Amniotic stem cell (primary cell): ENCODE measurements around the gene ACAP2.
"Not testable (repeated sequence)": the region's sequence is repeated elsewhere in the genome, so short reads cannot be mapped to it uniquely, and the experiment has no call there.

Experiments
- DNase-seq: peaks from one replicate; lab custom pipeline; 2025; lab: John Stamatoyannopoulos, UW

ACAP2 gene

DNA sequence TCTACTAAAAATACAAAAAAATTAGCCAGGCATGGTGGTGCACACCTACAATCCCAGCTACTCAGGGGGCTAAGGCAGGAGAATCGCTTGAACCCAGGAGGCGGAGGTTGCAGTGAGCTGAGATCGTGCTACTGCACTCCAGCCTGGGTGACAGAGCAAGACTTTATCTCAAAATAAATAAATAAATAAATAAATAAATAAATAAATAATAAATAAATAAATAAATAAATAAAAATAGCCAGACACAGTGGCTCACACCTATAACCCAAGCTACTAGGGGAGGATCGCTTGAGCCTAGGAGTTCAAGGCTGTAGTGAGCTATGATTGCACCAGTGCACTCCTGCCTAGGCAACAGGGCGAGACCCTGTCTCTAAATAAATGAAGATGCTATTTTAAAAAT lies 152.2 kb downstream of the ACAP2 start:
- not testable (repeated sequence) for DNase-seq

DNA sequence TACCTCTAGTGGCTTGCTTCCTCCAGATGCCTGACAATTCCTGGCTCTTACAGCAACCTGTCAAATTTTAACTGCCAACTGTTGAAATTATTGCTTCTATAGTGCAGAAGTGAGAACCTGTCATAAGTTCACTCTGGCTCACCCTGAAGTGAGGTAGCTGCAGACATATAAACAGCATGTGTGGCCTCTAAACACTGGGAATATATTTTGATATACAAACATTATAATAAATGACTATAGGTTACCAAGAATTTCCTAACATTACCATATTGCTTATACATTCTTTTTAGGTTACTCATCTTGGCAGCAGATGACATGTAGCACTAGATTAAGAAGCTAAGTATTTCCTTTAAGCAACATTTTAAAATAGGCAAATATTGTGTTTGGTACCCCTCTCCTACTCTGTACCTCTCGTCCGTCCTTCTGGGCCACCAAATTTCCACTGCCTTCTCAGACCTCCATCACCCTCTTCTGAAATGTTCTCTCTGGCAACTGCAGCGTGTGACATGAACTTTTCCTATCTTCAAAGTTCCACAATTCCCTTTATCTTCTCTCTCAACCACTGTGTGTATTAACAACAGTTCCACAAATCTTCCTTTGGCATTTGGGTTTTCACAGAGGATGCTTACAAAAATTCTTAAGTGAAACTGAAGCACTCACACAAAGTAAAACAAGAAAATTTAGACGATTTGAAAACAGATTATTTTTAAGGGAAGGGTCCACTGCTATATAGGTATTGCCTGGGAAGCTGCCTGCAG lies 156.5 kb downstream of the ACAP2 start:
- peak; percentile 28 for DNase-seq

DNA sequence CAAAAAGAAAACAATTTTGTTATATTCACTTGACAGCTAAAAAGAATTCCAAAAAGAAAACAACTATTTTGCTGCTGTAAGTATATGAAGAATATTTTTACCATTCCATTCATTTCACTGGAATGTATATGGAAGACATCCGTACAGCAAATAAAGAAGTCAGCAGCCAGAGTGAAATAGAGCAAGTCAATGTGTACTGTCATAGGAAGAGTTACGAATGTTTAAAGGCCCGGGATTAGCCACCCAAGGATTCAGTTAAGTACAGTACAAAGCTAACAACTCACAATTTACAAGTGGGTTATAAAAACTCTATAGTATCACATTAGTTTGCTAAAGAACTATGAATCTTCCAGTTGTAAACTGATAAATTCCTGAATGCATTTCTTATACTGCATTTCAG lies 157.4 kb downstream of the ACAP2 start:
- no peak for DNase-seq

- DNase-seq = no peak
These were observed 158.0 kb downstream of the ACAP2 start for GRCh38 chr3:195284842-195285241.

DNA sequence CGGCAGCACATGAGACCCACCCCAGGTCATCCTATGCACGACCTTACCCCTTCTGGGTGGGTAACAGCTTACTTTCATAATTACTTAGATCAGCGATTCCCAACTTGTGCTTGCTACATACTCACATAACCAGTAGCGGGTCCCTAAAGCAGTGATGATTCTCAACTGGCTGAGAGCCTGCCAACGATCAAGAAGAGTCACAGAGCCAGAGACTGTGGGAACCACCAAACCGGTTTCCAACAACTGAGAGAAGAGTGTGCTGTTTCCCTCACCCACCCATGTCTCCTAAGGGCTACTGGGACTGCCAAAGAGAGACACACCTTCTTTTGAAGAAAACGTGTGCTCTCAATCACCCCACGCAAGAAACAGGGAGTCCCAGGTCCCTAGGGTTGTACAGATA lies 159.9 kb downstream of the ACAP2 start:
- no peak for DNase-seq

GRCh38 chr3:195274259-195274966 lies 168.4 kb downstream of the ACAP2 start:
- DNase-seq = no peak

DNA sequence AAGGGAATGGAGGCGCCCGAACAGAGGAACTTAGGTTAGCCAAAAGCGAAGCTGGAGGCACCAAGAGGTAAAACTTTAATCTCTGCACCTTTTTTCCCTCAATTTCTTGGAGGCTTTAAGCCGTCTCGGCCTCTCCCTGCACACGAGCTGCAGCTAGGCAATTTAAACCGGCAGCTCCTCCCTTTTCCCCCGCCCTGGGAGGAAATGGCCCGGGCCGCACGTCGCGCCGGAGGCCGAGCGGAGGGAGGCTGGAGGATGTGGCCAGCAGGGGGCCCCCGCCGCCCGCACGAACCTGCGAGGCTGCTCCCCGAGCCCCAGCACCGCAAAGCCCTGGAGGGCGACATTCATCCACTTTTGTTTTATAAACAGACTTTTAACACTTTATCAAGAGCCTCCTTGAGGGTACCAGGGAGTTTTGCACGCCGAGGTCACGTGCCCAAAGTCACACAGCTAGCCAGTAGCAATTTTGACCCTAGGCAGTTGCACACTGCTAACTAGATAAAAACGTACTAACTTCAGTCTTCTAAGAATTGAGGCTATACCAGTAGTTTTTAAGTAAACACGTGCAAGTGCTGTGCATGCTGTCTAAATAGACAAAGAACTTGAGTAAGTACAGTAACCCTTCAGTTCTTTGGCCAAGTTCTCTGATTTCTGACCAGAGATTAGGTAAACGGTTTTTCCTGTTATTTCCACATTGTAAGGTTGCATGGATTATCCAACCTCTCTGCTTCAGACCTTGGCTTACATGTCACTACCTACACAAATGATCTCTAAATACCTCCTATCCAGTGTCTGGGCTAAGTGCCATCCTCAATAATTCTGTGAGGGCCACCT lies 171.2 kb downstream of the ACAP2 start:
- DNase-seq = peak; percentile 60

- DNase-seq = peak; percentile 80
These were observed 171.9 kb downstream of the ACAP2 start, which contains the start of gene XXYLT1 for GRCh38 chr3:195270817-195271409. XXYLT1 (minus strand) TSS chr3:195271159; CDS start chr3:195271058, 101 bp downstream.

DNA sequence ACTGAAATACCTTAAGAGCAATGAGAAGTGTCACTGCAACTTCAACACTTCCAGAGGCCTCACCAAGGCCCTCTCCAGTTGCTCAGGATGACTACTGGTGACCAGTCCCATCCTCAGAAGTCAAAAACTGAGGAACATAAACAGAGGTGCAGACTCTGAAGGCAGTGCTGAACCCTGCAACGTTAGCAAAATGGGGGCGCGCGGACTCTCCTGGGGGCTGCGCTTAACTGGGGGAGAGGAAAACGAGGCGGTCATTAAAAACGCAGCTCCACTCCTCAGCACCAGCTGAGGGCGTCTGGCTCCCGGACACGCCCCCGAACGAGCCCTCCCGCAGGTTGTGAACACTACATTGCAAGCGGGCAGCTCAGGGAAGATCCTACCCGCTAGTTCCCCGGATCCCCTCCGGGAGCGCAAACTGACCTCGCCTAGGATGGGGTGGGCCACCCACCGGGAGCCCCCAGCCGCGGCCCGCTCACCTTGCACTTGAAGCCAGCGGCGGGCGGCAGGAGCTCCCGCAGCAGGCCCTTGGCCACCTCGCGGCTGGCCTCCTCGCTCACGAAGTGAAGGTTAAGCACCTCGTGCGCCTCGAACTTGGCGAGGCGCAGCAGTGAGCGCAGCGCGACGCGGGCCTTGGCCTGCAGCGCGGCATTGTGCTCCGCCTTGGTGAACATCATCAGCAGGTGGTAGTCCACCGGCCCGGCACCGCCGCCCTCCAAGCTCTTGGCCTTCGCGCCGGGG lies 172.6 kb downstream of the ACAP2 start:
- no peak for DNase-seq

GRCh38 chr3:195269375-195270078 lies 173.3 kb downstream of the ACAP2 start:
- no peak for DNase-seq

DNA sequence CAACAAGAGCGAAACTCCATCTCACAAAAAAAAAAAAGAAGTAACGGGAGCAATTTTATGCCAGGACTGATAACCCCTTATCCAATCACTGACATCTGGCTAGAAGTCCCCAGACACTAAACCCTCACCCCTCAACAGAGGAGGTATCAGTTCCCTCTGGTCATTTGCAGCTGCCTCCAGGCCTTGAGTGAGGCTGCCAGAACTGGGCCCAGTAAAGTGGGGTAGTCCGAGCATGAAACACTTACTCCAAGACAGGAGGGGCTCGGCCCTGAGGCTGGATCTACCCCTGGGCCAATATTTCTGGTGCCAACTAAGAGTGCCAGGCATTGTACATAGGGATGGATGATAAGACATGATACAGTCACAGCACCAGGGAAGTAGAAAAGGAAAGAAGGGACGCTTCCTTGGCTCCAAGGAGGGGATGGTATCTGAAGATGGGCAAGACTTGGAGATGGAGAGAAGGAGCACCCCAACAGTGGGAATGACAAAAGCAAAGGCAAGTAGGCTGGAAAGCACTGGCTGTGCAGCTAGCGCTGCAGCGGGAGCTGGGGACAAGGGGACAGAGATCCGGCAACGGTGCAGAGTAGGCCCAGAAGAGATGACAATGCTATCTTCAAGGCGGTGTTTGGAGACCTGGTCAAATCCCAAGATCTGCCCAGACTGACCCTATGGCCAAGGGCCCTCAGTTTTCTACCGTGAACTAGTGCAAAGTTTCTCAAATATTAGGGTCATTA lies 174.1 kb downstream of the ACAP2 start:
- DNase-seq = no peak

DNA sequence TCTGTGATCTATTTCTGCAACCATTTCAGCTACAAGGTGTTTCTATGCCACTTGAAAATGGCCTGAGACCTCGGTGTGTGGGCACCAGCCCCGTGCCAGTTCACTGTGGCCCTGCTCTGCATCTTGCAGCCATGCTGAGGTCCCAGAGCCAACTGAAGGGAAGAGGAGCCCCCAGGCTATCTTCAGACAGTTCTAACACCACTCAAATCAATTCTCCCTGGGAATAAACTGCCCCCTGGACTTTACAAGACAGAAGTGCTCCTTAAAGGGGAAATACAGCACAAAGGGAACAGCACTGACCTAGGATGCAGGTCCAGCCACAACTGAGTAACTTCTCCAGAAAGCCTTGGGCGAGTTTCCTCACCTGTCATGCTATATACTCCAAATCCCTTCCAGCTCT lies 175.7 kb downstream of the ACAP2 start:
- no peak for DNase-seq

DNA sequence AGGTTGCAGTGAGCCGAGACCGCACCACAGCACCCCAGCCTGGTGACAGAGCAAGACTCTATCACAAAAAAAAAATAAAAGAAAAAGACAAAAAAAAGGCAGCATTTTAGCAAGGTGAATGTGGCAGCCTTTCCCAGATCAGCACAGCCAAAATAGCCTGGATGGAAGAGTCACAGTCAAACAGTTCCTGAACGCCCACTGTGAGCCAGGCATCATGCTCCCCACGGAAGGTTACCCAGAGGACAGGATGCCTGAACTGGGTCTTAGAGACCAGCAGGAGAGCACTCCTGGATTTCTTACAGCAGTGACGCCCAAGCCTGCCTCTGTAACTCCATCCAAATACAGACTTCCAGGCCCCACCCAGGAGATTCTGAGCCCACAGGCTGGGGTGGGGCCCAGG lies 176.4 kb downstream of the ACAP2 start:
- no peak for DNase-seq

- no peak for DNase-seq
These were observed 177.3 kb downstream of the ACAP2 start for GRCh38 chr3:195265363-195265976.

DNA sequence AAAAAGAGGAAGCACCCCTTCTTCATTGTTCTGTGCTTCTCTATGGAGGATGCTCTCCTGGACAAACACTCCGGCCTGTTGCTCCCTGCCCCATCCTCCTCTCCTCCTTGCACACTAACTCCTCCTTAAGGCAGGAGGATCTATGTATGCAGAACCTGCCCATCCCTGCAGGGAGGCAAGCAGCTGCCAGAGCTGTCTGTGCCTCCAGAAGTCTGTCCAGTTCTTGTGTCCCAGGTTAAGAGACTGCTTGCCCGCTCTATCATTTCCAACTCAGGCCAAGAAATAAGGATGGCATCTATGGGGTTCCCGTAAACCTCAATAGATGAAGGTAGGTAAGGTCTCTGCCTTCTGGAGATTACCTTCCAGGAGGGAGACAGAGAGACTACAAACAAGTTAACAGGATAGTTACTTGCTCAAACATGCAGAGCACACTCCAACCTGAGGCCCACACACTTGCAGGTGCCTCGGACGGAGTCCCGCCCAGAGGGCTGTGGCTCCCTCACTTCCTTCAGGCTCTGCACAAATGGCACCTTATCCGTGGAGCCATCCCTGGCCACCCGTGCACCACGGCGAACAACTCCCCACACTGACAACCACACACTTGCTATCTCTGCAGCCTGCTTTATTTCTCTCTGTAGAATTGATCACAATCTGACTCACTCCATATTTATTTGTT lies 178.8 kb downstream of the ACAP2 start:
- DNase-seq = no peak

- DNase-seq = no peak
These were observed 179.5 kb downstream of the ACAP2 start for GRCh38 chr3:195263193-195263924.

DNA sequence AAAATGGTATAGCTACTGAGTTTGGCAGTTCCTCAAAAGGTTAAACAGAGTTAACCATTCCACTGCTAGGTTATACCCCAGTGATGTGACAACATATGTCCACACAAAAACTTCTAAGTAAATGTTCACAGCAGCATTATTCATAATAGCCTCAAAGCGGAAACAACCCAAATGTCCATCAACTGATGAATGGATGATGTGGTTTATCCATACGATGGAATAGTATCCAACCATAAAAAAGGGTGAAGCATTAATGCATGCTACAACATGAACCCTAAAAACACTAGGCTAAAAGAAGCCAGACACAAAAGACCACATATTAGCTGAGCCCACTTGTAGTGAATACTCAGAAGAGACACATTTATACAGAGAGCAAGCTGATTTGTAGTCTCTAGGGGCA lies 180.9 kb downstream of the ACAP2 start:
- no peak for DNase-seq

DNA sequence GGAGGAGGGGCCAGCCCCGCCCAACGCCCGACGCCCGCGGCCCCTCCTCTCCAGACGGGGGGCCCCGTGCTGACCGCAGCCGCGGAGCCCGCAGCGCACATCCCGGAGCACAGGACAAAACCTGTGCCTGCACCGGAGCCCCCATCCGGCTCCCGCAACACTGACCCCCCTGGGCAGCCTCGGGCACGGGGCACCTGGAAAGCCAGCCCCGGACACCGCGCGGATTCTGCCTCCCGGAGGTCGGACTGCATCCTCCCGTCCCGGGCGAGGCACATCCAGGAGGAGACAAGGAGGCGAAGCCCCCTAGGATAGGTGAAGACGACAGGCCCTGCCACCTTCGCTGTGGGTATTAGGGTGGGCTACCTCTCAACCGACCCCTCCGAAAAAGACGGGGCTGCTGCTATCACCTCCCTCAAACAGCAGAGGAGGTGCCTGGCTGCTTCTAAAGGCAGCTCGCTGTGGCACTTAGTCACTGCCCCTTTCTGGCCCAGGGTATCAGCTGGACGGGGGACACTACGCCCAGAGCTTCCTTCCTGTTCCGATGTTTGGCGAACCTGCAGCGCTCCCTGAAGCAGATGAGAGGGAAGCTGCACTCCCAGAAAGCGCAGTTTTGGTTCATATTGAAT lies 182.4 kb downstream of the ACAP2 start:
- no peak for DNase-seq
